HEK293 (cell line): ENCODE measurements around the gene PFAS.
A peak's percentile ranks its signal among the peaks of the same experiment; 100 is the strongest.

Source experiments
- CTCF ChIA-PET: fragments of 350-600 bp; formaldehyde crosslinking; extraction: SDS; loops from one replicate; lab custom pipeline; 2021; ENCODE audit warnings: antibody characterized with exemption; lab: Yijun Ruan, JAX
- POLR2A ChIA-PET: fragments of 300-600 bp; formaldehyde crosslinking; extraction: SDS; loops from one replicate; lab custom pipeline; 2020; ENCODE audit warnings: antibody characterized with exemption, inconsistent platforms; lab: Yijun Ruan, JAX
- H3K27ac ChIP-seq: fragments of 200-500 bp; sonication (Bioruptor generic); 2 replicates; pipeline ENCODE4 v1.5.1; 2014; ENCODE audit warnings: low read depth, low read length, control low read depth, inconsistent platforms; ENCODE audit errors: extremely low read depth
- H3K36me3 ChIP-seq, 2 experiments: fragments of 200-500 bp in 1 of 2; sonication (Bioruptor generic) in 1 of 2; 1 replicate in 1 of 2; 2 replicates in 1 of 2; pipeline ENCODE4 v1.5.1; 2014 to 2017; ENCODE audit warnings: inconsistent platforms in 2 of 2, low read length in 2 of 2; ENCODE audit not compliant: control insufficient read depth in 2 of 2, insufficient read depth in 1 of 2
- H3K4me1 ChIP-seq: fragments of 200-500 bp; sonication (Bioruptor generic); 2 replicates; pipeline ENCODE4 v1.5.1; 2014; ENCODE audit warnings: mild to moderate bottlenecking, low read length, inconsistent platforms; ENCODE audit not compliant: control insufficient read depth, insufficient read depth
- H3K4me3 ChIP-seq: 2 replicates; pipeline ENCODE4 v1.5.1; 2011; ENCODE audit warnings: low read depth, mild to moderate bottlenecking, control low read depth, low read length, moderate library complexity
- H3K9me3 ChIP-seq: fragments of 200-500 bp; sonication (Bioruptor generic); 2 replicates; pipeline ENCODE4 v1.5.1; 2014; ENCODE audit warnings: low read depth, low read length, inconsistent platforms; ENCODE audit not compliant: control insufficient read depth, insufficient read depth
- GLI2 ChIP-seq: fragments of 450-650 bp; formaldehyde crosslinking; IDR thresholded peaks from 2 replicates; pipeline ENCODE4; 2017; ENCODE audit warnings: missing biosample characterization, missing genetic modification characterization, low read depth, borderline replicate concordance
- GLI4 ChIP-seq: fragments of 450-650 bp; formaldehyde crosslinking; IDR thresholded peaks from 2 replicates; pipeline ENCODE4 v1.5.1; 2016; ENCODE audit warnings: missing biosample characterization, missing genetic modification characterization
- KLF7 ChIP-seq: fragments of 450-650 bp; formaldehyde crosslinking; IDR thresholded peaks from 2 replicates; pipeline ENCODE4 v1.5.1; 2016; ENCODE audit warnings: missing biosample characterization, missing genetic modification characterization, borderline replicate concordance
- KLF8 ChIP-seq: fragments of 450-650 bp; formaldehyde crosslinking; IDR thresholded peaks from 2 replicates; pipeline ENCODE4 v1.5.1; 2016; ENCODE audit warnings: missing biosample characterization, missing genetic modification characterization
- PATZ1 ChIP-seq: fragments of 450-650 bp; formaldehyde crosslinking; IDR thresholded peaks from 2 replicates; pipeline ENCODE4 v1.5.1; 2016; ENCODE audit warnings: missing biosample characterization, missing genetic modification characterization
- PRDM6 ChIP-seq: fragments of 450-650 bp; formaldehyde crosslinking; IDR thresholded peaks from 2 replicates; pipeline ENCODE4 v1.5.1; 2017; ENCODE audit warnings: missing biosample characterization, missing genetic modification characterization
- REPIN1 ChIP-seq: fragments of 450-650 bp; formaldehyde crosslinking; IDR thresholded peaks from 2 replicates; pipeline ENCODE4 v1.5.1; 2017; ENCODE audit warnings: missing biosample characterization, missing genetic modification characterization, low read depth
- ZBTB1 ChIP-seq: fragments of 450-650 bp; formaldehyde crosslinking; IDR thresholded peaks from 2 replicates; pipeline ENCODE4 v1.5.1; 2016; ENCODE audit warnings: missing biosample characterization, missing genetic modification characterization
- ZBTB17 ChIP-seq: fragments of 450-650 bp; formaldehyde crosslinking; IDR thresholded peaks from 2 replicates; pipeline ENCODE4 v1.5.1; 2016; ENCODE audit warnings: missing biosample characterization, missing genetic modification characterization
- ZBTB8A ChIP-seq: fragments of 450-650 bp; formaldehyde crosslinking; IDR thresholded peaks from 2 replicates; pipeline ENCODE4 v1.5.1; 2016; ENCODE audit warnings: missing biosample characterization, missing genetic modification characterization
- ZNF10 ChIP-seq: fragments of 450-650 bp; formaldehyde crosslinking; IDR thresholded peaks from 2 replicates; pipeline ENCODE4 v1.5.1; 2017; ENCODE audit warnings: missing biosample characterization, missing genetic modification characterization
- ZNF184 ChIP-seq: fragments of 450-650 bp; IDR thresholded peaks from 2 replicates; pipeline ENCODE4 v1.5.1; 2018; ENCODE audit warnings: missing biosample characterization, mild to moderate bottlenecking, missing genetic modification characterization
- ZNF19 ChIP-seq: fragments of 450-650 bp; formaldehyde crosslinking; IDR thresholded peaks from 2 replicates; pipeline ENCODE4; 2016; ENCODE audit warnings: missing biosample characterization, missing genetic modification characterization, low read depth
- ZNF2 ChIP-seq: fragments of 450-650 bp; formaldehyde crosslinking; IDR thresholded peaks from 2 replicates; pipeline ENCODE4 v1.5.1; 2016; ENCODE audit warnings: missing biosample characterization, missing genetic modification characterization
- ZNF266 ChIP-seq: fragments of 450-650 bp; formaldehyde crosslinking; IDR thresholded peaks from 2 replicates; pipeline ENCODE4 v1.5.1; 2016; ENCODE audit warnings: missing biosample characterization, missing genetic modification characterization, low read depth
- ZNF510 ChIP-seq: fragments of 450-650 bp; formaldehyde crosslinking; IDR thresholded peaks from 2 replicates; pipeline ENCODE4 v1.5.1; 2018; ENCODE audit warnings: mild to moderate bottlenecking, missing genetic modification characterization, missing biosample characterization; ENCODE audit not compliant: insufficient replicate concordance
- ZNF529 ChIP-seq: fragments of 450-650 bp; formaldehyde crosslinking; IDR thresholded peaks from 2 replicates; pipeline ENCODE4 v1.5.1; 2017; ENCODE audit warnings: missing genetic modification characterization, missing biosample characterization; ENCODE audit not compliant: insufficient replicate concordance
- ZNF571 ChIP-seq: fragments of 450-650 bp; formaldehyde crosslinking; IDR thresholded peaks from 2 replicates; pipeline ENCODE4 v1.5.0; 2017; ENCODE audit warnings: missing biosample characterization, missing genetic modification characterization
- ZNF629 ChIP-seq: fragments of 450-650 bp; formaldehyde crosslinking; IDR thresholded peaks from 2 replicates; pipeline ENCODE4 v1.5.1; 2017; ENCODE audit warnings: missing biosample characterization, missing genetic modification characterization
- ZNF658 ChIP-seq: fragments of 450-650 bp; formaldehyde crosslinking; IDR thresholded peaks from 2 replicates; pipeline ENCODE4; 2016; ENCODE audit warnings: missing biosample characterization, missing genetic modification characterization
- ZNF707 ChIP-seq: fragments of 450-650 bp; formaldehyde crosslinking; IDR thresholded peaks from 2 replicates; pipeline ENCODE4 v1.5.1; 2016; ENCODE audit warnings: missing biosample characterization, missing genetic modification characterization
- ZNF830 ChIP-seq: fragments of 450-650 bp; IDR thresholded peaks from 2 replicates; pipeline ENCODE4 v1.5.0; 2018; ENCODE audit warnings: missing biosample characterization, missing genetic modification characterization, low read depth, mild to moderate bottlenecking, moderate library complexity
- ZNF843 ChIP-seq: fragments of 450-650 bp; formaldehyde crosslinking; IDR thresholded peaks from 2 replicates; pipeline ENCODE4 v1.5.1; 2016; ENCODE audit warnings: missing biosample characterization, missing genetic modification characterization
- TF ChIP-seq, protein P1 (sequence below): fragments of 450-650 bp; formaldehyde crosslinking; IDR thresholded peaks from 2 replicates; pipeline ENCODE4 v1.5.1; 2016; ENCODE audit warnings: missing biosample characterization, missing genetic modification characterization
- TF ChIP-seq, protein P2 (sequence below): fragments of 450-650 bp; formaldehyde crosslinking; IDR thresholded peaks from 2 replicates; pipeline ENCODE4 v1.5.1; 2016; ENCODE audit warnings: missing biosample characterization, missing genetic modification characterization
- TF ChIP-seq, protein P3 (sequence below): sonication (generic); formaldehyde crosslinking; IDR thresholded peaks from 2 replicates; pipeline ENCODE4 v1.8.1; 2022; ENCODE audit warnings: mild to moderate bottlenecking, moderate library complexity, missing genetic modification reagents
- TF ChIP-seq, protein P4 (sequence below): fragments of 450-650 bp; formaldehyde crosslinking; IDR thresholded peaks from 2 replicates; pipeline ENCODE4 v1.5.1; 2016; ENCODE audit warnings: missing biosample characterization, missing genetic modification characterization

The PFAS gene

GRCh38 chr17:8221663-8222379, 27.3 kb upstream of the PFAS start (continued):
- TF ChIP-seq ZNF266 (tag by site-specific recombination): no peak
- no peak for TF ChIP-seq ZNF830 (tag by site-specific recombination)
- peak; percentile 12; the same call in 1 of the 2 replicates for TF ChIP-seq GLI2 (tag by site-specific recombination)
- no peak for TF ChIP-seq ZBTB1 (tag by site-specific recombination)
- peak; percentile 82 for TF ChIP-seq PATZ1 (tag by site-specific recombination)

DNA sequence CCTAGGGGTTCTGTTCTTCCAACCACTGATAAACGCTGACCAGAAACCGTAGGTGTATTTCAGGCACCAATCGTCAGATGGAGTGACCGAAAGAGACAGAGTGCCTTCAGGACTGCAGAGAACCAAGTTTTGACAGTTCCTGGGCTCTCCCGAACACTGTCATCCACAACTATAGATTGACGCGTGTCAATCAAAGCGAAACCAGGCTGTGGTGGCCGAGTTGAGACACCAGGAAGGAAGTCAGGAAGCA, 26.8 kb upstream of the PFAS start:
- Histone ChIP-seq H3K4me1 (peaks cover 8% of the 10 kb centered on the region), H3K27ac (peak overlapping the region; percentile 70), H3K9me3 (no peaks in the 10 kb centered on the region), H3K4me3 (peak overlapping the region; percentile 78), H3K36me3 (peaks cover 0 to 3% of the 10 kb centered on the region in 2 experiments; a peak in 1 of 3 replicates)
- ChIA-PET POLR2A (interaction anchor here (0.7 to 9.6 kb wide), 21 partner anchors 13 to 112 kb away, joined by 3 to 218 read pairs (median 8); partner anchors contain the start of genes ALOXE3, AURKB, BORCS6 and CTC1), CTCF (interaction anchor here (0.7 to 1.9 kb wide), 10 partner anchors 26 to 487 kb away, joined by 3 to 19 read pairs (median 4); partner anchors contain the start of gene BORCS6)
- TF ChIP-seq ZNF571 (tag by site-specific recombination): no peak
- TF ChIP-seq, protein P1, sequence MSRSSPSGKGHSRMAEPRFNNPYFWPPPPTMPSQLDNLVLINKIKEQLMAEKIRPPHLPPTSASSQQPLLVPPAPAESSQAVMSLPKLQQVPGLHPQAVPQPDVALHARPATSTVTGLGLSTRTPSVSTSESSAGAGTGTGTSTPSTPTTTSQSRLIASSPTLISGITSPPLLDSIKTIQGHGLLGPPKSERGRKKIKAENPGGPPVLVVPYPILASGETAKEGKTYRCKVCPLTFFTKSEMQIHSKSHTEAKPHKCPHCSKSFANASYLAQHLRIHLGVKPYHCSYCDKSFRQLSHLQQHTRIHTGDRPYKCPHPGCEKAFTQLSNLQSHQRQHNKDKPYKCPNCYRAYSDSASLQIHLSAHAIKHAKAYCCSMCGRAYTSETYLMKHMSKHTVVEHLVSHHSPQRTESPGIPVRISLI (tag by site-specific recombination): no peak
- peak; percentile 75 for TF ChIP-seq ZBTB17 (tag by site-specific recombination)
- TF ChIP-seq REPIN1: no peak
- TF ChIP-seq ZNF629: no peak
- peak; percentile 95 for TF ChIP-seq ZNF10 (tag by site-specific recombination)
- no peak for TF ChIP-seq ZBTB8A (tag by site-specific recombination)
- TF ChIP-seq, protein P2, sequence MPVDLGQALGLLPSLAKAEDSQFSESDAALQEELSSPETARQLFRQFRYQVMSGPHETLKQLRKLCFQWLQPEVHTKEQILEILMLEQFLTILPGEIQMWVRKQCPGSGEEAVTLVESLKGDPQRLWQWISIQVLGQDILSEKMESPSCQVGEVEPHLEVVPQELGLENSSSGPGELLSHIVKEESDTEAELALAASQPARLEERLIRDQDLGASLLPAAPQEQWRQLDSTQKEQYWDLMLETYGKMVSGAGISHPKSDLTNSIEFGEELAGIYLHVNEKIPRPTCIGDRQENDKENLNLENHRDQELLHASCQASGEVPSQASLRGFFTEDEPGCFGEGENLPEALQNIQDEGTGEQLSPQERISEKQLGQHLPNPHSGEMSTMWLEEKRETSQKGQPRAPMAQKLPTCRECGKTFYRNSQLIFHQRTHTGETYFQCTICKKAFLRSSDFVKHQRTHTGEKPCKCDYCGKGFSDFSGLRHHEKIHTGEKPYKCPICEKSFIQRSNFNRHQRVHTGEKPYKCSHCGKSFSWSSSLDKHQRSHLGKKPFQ (tag by site-specific recombination): no peak
- TF ChIP-seq ZNF529 (tag by site-specific recombination): no peak
- no peak for TF ChIP-seq ZBTB1 (tag by site-specific recombination)
- no peak for TF ChIP-seq GLI4 (tag by site-specific recombination)
- no peak for TF ChIP-seq ZNF843 (tag by site-specific recombination)
- no peak for TF ChIP-seq ZNF2
- TF ChIP-seq, protein P3, sequence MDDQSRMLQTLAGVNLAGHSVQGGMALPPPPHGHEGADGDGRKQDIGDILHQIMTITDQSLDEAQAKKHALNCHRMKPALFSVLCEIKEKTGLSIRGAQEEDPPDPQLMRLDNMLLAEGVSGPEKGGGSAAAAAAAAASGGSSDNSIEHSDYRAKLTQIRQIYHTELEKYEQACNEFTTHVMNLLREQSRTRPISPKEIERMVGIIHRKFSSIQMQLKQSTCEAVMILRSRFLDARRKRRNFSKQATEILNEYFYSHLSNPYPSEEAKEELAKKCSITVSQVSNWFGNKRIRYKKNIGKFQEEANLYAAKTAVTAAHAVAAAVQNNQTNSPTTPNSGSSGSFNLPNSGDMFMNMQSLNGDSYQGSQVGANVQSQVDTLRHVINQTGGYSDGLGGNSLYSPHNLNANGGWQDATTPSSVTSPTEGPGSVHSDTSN: no peak
- no peak for TF ChIP-seq ZNF19 (tag by site-specific recombination)
- no peak for TF ChIP-seq PRDM6 (tag by site-specific recombination)
- no peak for TF ChIP-seq KLF8 (tag by site-specific recombination)
- TF ChIP-seq KLF7 (tag by site-specific recombination): no peak
- TF ChIP-seq ZNF510: no peak
- TF ChIP-seq ZNF184: no peak
- no peak for TF ChIP-seq ZNF707 (tag by site-specific recombination)
- TF ChIP-seq ZNF658 (tag by site-specific recombination): no peak
- TF ChIP-seq, protein P4, sequence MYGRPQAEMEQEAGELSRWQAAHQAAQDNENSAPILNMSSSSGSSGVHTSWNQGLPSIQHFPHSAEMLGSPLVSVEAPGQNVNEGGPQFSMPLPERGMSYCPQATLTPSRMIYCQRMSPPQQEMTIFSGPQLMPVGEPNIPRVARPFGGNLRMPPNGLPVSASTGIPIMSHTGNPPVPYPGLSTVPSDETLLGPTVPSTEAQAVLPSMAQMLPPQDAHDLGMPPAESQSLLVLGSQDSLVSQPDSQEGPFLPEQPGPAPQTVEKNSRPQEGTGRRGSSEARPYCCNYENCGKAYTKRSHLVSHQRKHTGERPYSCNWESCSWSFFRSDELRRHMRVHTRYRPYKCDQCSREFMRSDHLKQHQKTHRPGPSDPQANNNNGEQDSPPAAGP: no peak; the same call in 1 of the 2 replicates
